Upper lobe of left lung (tissue), 6 donors: ENCODE results near the gene CHRNA4. TPM values are rescaled to one million over a fixed set of nuclear protein-coding genes. Genes with fewer than 3 reads are reported as not detected.

ENCODE experiments used
- ATAC-seq, 2 donors: fragments of 200-7000 bp; cut with Tn5 transposase; one replicate each; pipeline ENCODE4 v1.9.1; 2022; ENCODE audit warnings: mild to moderate bottlenecking in 2 of 2, moderate library complexity in 2 of 2; ENCODE audit not compliant: low FRiP score in 2 of 2
- DNase-seq, 2 donors: peaks; one replicate each; pipeline ENCODE4 v3.0.0-alpha.2; 2019 to 2020
- H3K27ac ChIP-seq, 4 donors: fragments of 200-600 bp; sonication (generic); one replicate each; pipeline ENCODE4 v1.5.1; 2016 to 2019
- H3K27me3 ChIP-seq, 4 donors: fragments of 200-600 bp; sonication (generic); one replicate each; pipeline ENCODE4 v1.5.1; 2017 to 2019
- H3K36me3 ChIP-seq, 4 donors: fragments of 200-600 bp; sonication (generic); one replicate each; pipeline ENCODE4 v1.5.1; 2016 to 2019
- H3K4me1 ChIP-seq, 4 donors: fragments of 200-600 bp; sonication (generic); one replicate each; pipeline ENCODE4 v1.5.1; 2018 to 2019
- H3K4me3 ChIP-seq, 4 donors: fragments of 200-600 bp; sonication (generic); one replicate each; pipeline ENCODE4 v1.5.1; 2017 to 2019; ENCODE audit warnings: mild to moderate bottlenecking in 2 of 4, moderate library complexity in 1 of 4
- H3K9me3 ChIP-seq, 4 donors: fragments of 200-600 bp; sonication (generic); one replicate each; pipeline ENCODE4 v1.5.1; 2018 to 2019
- EP300 ChIP-seq, 4 donors: sonication (generic); formaldehyde crosslinking; IDR thresholded peaks; one replicate each; pipeline ENCODE4 v1.5.1; 2017; ENCODE audit warnings: antibody characterized with exemption in 4 of 4, control low read depth in 2 of 4
- POLR2A ChIP-seq, 4 donors: fragments of 450-650 bp; IDR thresholded peaks; one replicate each; pipeline ENCODE4 v1.5.1; 2016 to 2017; ENCODE audit warnings: antibody characterized with exemption in 4 of 4, mild to moderate bottlenecking in 2 of 4
- POLR2AphosphoS5 ChIP-seq, 2 donors: sonication (generic); formaldehyde crosslinking; IDR thresholded peaks; one replicate each; pipeline ENCODE4 v1.5.1; 2017; ENCODE audit warnings: antibody characterized with exemption in 2 of 2
- WGBS, 2 donors: methylation state at CpG; one replicate each; pipeline ENCODE4 v1.1.5; 2017 to 2018; 5-methylcytosine and 5-hydroxymethylcytosine counted together
- total RNA-seq, 6 donors: library from RNA; depleted of rRNA in 4 of 6; stranded (reverse); fragments of >200 nt in 4 of 6; gene quantifications; one replicate each; pipeline versions ENCODE4 v1.1.0 to v1.2.1, GENCODE V29; 2016 to 2021
- TF ChIP-seq, protein P1 (sequence below), 6 experiments: fragments of 450-650 bp in 4 of 6; fragments of 200-600 bp in 2 of 6; sonication (generic) in 2 of 6; IDR thresholded peaks; one replicate each; pipeline ENCODE4 v1.5.1; 2016 to 2019; ENCODE audit warnings: antibody characterized with exemption in 6 of 6
- donor health status: DM: no; HTN: no; CAD: no; lungs with moderate emphysema.
- donor health status: DM: no; HTN: yes; CAD: no; lungs with severe emphysema.

The CHRNA4 gene
- total RNA-seq, 6 donors from 2014 or later = 0.10 TPM; not detected in 5

DNA sequence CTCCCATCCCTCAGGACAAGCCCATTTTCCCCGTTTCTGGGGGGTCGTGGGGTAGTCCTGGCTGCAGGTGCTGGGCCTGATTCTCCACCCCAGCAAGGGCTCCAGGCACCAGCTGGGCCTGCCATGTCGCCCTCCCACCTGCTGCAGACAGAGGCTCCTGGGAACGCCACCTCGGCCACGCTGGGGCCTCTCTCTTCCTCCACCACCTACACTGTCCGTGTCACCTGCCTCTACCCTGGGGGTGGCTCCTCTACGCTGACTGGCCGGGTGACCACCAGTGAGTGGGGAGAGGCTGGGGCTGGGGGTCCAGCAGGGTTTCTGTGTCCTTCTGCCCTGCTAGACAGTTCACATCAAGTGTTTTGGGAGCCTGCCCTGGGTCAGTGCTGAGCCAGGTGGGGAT, 48.9 kb downstream of the CHRNA4 start:
- H3K9me3 ChIP-seq = no peaks in the 10 kb centered on the region
- WGBS, 2 donors = 40 to 62% methylated on average over 1 to 8 of the region's 9 CpGs
- no peak overlapping the region for H3K4me3 ChIP-seq
- peaks cover 0 to 8% (median 5%) of the 10 kb centered on the region in 4 donors for H3K4me1 ChIP-seq
- no peaks in the 10 kb centered on the region for H3K36me3 ChIP-seq
- TF ChIP-seq, protein P1, sequence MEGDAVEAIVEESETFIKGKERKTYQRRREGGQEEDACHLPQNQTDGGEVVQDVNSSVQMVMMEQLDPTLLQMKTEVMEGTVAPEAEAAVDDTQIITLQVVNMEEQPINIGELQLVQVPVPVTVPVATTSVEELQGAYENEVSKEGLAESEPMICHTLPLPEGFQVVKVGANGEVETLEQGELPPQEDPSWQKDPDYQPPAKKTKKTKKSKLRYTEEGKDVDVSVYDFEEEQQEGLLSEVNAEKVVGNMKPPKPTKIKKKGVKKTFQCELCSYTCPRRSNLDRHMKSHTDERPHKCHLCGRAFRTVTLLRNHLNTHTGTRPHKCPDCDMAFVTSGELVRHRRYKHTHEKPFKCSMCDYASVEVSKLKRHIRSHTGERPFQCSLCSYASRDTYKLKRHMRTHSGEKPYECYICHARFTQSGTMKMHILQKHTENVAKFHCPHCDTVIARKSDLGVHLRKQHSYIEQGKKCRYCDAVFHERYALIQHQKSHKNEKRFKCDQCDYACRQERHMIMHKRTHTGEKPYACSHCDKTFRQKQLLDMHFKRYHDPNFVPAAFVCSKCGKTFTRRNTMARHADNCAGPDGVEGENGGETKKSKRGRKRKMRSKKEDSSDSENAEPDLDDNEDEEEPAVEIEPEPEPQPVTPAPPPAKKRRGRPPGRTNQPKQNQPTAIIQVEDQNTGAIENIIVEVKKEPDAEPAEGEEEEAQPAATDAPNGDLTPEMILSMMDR (IDR thresholded peaks at IDR 0.05) = no peak
- TF ChIP-seq POLR2A (IDR thresholded peaks at IDR 0.05) (no peak), EP300 (IDR thresholded peaks at IDR 0.05) (no peak)
- peaks cover 0 to 12% (median 3%) of the 10 kb centered on the region in 4 donors for H3K27me3 ChIP-seq
- ATAC-seq = no peak
- DNase-seq = peak in 1 of 2 donors; percentile 65
- H3K27ac ChIP-seq = no peak overlapping the region

GRCh38 chr20:63311833-63312243, 49.3 kb downstream of the CHRNA4 start:
- Histone ChIP-seq H3K4me3 (no peak overlapping the region), H3K27ac (no peak overlapping the region), H3K27me3 (peaks cover 0 to 16% (median 3%) of the 10 kb centered on the region in 4 donors), H3K36me3 (no peaks in the 10 kb centered on the region), H3K9me3 (no peaks in the 10 kb centered on the region), H3K4me1 (peaks cover 0 to 8% (median 5%) of the 10 kb centered on the region in 4 donors)
- 64% methylated on average over 18 of the region's 18 CpGs; no CpG with 5 or more reads in 1 of the 2 donors for WGBS, 2 donors
- TF ChIP-seq POLR2A (IDR thresholded peaks at IDR 0.05) (no peak), EP300 (IDR thresholded peaks at IDR 0.05) (no peak), POLR2AphosphoS5 (IDR thresholded peaks at IDR 0.05) (no peak)
- TF ChIP-seq, protein P1 (IDR thresholded peaks at IDR 0.05) = no peak
- ATAC-seq = no peak
- DNase-seq = peak in 1 of 2 donors; percentile 77

DNA sequence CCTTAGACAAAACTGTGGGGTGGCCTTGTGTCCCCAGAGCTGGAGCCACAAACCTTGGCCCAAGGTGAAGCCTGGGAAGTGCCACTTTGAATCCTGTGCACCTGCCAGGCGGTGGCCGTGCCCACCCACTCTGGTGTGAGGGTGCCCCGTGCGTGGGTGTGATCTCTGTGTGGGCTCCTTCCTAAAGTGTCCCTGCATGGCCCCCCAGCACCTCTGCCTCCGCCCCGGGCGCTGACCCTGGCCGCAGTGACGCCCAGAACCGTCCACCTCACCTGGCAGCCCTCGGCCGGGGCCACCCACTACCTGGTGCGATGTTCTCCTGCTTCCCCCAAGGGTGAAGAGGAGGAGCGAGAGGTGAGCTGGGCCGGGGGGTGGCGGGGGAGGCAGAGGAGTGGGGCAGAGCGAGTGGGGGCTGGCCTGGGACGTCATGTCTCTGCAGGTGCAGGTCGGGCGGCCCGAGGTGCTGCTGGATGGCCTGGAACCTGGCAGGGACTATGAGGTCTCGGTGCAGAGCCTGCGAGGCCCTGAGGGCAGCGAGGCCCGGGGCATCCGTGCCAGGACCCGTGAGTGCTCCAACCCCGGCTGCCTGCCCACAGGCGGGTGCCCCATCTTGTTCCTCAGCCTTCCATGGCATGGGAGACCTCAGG, 49.8 kb downstream of the CHRNA4 start:
- Histone ChIP-seq H3K36me3 (no peaks in the 10 kb centered on the region), H3K4me1 (peaks cover 0 to 8% (median 5%) of the 10 kb centered on the region in 4 donors), H3K9me3 (no peaks in the 10 kb centered on the region), H3K4me3 (no peak overlapping the region), H3K27ac (no peak overlapping the region), H3K27me3 (peaks cover 0 to 18% (median 3%) of the 10 kb centered on the region in 4 donors)
- ATAC-seq = no peak
- WGBS, 2 donors = 87 to 91% methylated on average over 17 to 29 of the region's 29 CpGs
- TF ChIP-seq, protein P1 (IDR thresholded peaks at IDR 0.05) = no peak
- no peak for TF ChIP-seq EP300 (IDR thresholded peaks at IDR 0.05)
- TF ChIP-seq POLR2A (IDR thresholded peaks at IDR 0.05) = no peak
- TF ChIP-seq POLR2AphosphoS5 (IDR thresholded peaks at IDR 0.05) = no peak
- DNase-seq = peak in 1 of 2 donors; percentile 80

GRCh38 chr20:63310265-63310991, 50.7 kb downstream of the CHRNA4 start:
- peak in 1 of 2 donors; percentile 78 for DNase-seq
- H3K9me3 ChIP-seq = no peaks in the 10 kb centered on the region
- ATAC-seq = no peak
- peaks cover 0 to 8% (median 5%) of the 10 kb centered on the region in 4 donors for H3K4me1 ChIP-seq
- peaks cover 0 to 18% (median 3%) of the 10 kb centered on the region in 4 donors for H3K27me3 ChIP-seq
- WGBS, 2 donors = 54 to 73% methylated on average over 5 to 19 of the region's 20 CpGs
- TF ChIP-seq, protein P1 (IDR thresholded peaks at IDR 0.05) = no peak
- TF ChIP-seq POLR2AphosphoS5 (IDR thresholded peaks at IDR 0.05) (no peak), EP300 (IDR thresholded peaks at IDR 0.05) (no peak), POLR2A (IDR thresholded peaks at IDR 0.05) (no peak)
- H3K4me3 ChIP-seq = no peak overlapping the region
- H3K27ac ChIP-seq = no peak overlapping the region
- no peaks in the 10 kb centered on the region for H3K36me3 ChIP-seq
